GM19438 (cell line): Measurements from ENCODE around the gene CGNL1.

Source experiments
- ATAC-seq: cut with Tn5 transposase; IDR thresholded peaks from one replicate; pipeline ENCODE4 v1.9.1; 2021; ENCODE audit warnings: low read depth; ENCODE audit not compliant: unreplicated experiment

CGNL1 gene, protein sequence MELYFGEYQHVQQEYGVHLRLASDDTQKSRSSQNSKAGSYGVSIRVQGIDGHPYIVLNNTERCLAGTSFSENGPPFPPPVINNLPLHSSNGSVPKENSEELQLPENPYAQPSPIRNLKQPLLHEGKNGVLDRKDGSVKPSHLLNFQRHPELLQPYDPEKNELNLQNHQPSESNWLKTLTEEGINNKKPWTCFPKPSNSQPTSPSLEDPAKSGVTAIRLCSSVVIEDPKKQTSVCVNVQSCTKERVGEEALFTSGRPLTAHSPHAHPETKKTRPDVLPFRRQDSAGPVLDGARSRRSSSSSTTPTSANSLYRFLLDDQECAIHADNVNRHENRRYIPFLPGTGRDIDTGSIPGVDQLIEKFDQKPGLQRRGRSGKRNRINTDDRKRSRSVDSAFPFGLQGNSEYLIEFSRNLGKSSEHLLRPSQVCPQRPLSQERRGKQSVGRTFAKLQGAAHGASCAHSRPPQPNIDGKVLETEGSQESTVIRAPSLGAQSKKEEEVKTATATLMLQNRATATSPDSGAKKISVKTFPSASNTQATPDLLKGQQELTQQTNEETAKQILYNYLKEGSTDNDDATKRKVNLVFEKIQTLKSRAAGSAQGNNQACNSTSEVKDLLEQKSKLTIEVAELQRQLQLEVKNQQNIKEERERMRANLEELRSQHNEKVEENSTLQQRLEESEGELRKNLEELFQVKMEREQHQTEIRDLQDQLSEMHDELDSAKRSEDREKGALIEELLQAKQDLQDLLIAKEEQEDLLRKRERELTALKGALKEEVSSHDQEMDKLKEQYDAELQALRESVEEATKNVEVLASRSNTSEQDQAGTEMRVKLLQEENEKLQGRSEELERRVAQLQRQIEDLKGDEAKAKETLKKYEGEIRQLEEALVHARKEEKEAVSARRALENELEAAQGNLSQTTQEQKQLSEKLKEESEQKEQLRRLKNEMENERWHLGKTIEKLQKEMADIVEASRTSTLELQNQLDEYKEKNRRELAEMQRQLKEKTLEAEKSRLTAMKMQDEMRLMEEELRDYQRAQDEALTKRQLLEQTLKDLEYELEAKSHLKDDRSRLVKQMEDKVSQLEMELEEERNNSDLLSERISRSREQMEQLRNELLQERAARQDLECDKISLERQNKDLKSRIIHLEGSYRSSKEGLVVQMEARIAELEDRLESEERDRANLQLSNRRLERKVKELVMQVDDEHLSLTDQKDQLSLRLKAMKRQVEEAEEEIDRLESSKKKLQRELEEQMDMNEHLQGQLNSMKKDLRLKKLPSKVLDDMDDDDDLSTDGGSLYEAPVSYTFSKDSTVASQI

DNA sequence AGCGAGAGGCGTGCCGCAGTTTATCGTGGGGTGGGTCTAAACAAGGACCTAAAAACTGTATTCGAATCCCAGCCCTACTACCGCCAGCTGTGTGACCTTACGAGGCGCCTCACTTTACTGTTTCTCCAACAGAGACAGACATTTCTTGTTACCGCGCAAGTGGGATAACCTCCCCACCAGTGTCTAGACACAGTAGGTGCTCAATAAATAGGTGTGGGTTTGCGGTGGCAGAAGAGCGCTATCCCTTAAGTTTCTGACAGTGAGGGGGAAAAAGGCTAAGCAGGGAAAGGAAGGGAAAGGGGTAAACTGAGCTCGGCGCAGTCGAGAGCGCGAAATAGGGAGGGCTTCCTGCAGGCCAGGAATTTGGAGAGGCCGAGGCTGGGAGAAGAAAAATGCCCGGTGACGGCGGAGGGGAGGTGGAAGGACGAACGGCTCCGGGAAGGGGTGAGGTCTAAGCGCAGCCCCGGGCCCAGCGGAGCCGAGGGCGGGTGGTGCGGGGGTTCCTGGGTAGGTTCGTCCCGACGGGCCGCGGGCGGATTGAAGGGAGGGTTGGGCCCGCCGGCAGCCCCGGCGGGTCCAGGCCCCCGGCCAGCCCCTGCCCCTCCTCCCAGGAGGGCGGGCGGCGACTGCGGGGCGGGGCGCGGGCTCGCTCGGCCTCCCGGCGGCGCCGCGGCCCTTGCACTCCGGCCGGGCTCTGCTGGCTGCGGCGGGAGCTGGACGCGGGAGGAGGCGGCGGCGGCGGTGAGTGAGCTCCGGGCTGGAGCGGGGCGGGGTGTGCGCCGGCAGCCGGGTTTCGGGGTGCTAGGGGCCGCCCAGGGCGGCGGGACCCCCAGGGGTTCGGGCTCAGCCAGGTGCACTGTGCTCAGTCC lies at the start of gene CGNL1:
TSS of gene CGNL1 (plus strand) at position 679 of the 869 bp plus-strand sequence. CDS start 61,495 bp downstream, outside the sequence.
- no peak for ATAC-seq

DNA sequence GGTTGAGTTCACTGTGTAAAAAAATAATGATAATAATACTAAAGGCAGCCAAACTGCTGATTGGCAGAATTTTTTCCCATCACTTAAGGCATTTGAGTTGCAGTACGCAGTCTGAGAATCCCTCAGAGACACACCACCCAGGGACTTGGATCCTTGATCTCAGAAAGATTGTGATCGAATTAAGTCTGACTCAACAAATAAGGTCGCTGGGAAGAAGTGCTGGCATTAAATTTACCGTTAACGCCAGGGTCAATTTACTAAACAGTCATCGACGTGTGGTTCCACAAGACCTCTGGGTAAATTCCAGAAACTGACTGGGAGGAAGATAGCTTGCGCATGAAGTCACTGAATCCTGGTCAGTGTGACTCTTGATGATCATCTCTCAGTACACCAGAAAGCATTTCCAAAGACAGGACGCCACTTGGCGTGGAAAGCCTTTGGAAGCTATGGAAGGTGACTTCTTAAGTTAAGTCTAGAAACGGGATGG lies 48.3 kb upstream of the CGNL1 start:
- ATAC-seq: no peak

DNA sequence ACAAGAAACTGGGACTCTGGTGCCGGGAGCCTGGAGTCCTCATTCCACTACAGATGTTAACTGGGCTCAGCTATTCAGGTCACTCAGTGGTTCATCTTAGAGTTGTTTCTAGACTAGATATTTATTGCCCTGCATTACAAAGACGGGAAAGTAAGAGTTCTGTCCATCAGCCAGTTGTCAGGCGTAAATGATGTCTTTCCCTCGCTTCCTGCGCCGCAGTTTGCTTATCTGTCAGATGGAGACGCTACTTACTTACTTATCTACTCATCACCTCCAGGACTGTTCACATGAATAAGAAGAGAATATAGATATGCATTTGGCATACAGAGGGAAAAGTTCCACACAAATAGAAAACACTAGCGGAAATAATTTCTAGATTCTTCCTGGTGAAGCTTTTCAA lies 47.8 kb upstream of the CGNL1 start:
- no peak for ATAC-seq

DNA sequence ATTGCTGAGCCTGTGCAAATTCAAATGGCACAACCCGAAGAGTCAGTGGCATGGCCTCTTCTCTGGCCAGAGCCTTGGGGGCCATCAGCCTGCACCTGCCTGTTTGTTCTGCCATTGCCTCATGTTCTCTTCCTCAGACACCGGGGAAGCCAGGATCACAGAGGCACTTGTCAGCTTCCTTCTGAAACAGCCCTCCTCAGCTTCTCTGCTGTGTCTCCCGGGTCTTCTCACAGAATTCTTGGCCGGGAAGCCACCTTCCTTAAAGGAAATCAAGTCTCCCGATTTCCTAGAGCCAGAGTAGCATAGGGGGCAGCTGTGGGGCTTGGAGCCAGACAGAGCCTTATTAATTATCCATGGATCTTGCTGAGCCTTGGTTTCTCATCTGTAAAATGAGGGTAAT lies 47.4 kb upstream of the CGNL1 start:
- no peak for ATAC-seq

DNA sequence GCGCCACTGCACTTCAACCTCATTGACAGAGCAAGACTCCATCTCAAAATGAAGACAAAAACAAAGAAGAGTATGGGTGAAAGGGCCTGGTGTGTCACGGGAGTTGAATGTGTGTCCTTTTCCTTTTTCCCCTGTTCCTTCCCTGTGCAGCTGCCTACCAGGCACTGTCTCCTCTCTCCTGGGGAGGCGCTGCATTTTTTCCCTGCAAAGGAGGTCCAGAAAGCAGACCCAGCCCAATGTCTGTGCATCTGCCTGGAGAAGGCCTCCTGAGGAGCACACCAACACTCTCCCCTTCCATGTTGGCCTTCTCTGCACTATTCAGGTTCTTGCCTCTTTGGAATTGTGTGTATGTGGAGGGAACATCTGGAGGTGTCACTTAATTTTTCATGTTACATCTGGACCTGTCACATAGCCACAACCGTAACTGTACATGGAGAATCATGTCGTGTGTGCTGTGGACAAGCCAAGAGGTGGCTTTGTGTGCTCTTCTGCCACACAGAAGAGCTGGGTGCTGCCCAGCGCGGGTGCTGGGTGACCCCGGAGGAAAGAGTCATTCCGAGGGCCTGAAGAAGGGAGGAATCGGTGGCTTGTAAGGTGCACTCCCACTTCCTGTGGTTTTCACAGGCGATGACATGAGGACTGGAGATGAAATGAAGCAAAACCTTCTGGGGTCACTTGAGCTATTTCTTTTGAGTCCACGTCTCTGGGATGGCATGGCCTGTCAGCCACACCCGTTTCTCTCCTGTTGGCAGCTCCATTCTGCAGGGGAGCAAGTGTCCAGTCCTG lies 46.5 kb upstream of the CGNL1 start:
- ATAC-seq: no peak

DNA sequence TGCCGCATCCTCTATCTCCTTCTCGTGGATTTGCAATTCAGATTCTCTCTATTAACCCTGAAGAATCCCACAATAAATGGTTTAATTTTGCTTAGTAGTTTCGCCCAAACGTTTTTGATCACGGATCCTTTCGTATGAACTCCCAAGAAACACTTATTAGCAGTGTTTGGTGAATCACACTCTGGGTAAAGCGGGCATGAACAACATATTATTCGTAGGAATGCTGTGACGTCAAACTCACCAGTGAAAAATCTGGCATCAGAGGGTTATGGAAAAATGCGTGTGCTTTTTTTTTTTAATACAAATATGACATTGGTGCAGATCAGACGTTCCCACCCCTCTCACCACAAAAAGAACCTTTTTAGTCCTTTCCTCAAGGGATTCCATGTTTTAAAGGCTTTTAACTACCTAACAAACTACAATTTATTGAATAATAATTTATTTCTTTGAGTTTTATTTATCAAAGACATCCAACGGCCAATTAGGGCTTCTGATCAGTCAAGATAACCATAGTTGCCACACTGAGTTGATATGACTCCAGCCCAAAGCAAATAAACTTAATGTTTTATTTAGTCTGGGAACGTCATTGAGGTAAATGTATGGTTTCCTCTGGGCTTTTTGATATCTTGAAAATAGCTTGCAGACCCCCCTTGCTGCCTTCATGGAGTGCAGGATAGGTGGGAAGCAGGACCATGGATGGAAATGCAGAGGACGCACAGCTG lies 45.5 kb upstream of the CGNL1 start:
- ATAC-seq: no peak

DNA sequence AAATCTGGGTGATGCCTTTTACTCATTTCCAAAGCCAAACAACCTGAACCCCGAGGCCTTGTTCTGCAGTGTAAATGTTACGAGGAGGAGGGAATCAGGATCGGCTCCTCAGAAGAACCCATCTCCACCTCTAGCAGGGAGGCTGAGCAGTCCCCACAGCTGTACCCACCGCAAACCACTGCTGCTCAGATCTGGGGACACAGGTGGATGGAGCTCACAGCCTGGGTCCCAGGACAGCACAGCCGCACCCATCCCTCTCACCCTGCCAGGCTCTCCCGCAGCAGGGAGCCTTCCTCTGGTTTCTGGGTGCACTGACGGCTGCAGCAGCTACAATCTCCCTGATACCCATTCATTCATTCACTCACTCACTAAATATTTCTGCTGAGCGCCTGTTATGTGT lies 44.0 kb upstream of the CGNL1 start:
- ATAC-seq: no peak

DNA sequence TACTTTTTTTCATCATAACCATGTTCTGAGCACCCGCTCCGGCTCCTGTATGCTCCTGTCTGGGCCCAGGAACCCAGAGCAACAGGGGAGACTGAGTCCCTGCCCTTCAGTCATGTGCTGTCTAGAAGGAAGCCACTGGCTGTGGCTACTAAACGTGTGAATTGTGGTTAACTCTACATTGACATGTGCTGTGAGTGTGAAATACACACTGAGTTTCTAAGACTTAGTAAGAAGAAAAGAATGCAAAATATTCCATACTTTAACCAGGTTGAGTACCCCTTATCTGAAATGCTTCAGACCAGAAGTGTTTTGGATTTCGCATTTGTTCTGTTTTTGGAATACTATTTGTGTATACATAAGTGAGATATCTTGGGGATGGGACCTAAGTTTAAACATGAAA lies 42.8 kb upstream of the CGNL1 start:
- no peak for ATAC-seq

DNA sequence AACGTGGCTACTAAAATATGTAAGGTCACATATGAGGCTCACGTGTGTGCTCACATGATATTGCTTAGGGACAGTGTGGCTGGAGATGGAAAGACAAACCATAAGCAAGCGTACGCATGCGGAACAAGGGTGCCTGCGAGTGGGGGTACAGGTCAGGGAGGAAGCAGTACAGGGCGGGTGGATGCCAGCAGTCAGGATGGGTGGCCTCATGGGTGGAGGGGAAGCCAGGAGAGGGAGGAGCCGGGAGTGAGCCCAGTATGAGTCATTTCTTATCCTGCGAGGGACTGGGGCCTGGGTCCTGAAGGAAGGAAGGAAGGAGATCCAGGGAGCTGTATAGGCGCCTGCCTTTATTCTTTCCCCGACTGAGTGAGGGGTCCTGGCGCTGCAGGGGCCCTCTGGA lies 42.0 kb upstream of the CGNL1 start:
- no peak for ATAC-seq

DNA sequence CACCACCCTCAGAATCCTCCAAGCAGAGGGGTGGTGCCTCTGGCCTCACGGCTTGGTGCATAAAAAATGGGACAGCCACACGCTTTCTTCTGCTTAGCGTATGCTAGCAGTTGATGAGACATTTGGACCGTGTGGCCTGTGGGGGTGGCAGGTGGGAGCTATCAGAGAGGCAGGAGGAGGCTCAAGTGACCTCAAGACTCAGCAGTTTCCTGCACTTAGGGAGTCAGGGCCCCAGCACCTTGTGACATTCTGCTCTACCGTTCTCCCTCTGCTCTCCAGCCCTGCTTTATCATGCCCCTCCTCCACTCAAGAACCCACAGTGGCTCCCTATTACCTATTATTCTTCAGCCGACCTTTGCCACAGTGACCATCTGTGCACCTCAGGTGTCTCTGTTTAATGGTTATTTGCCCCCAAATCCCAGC lies 41.0 kb upstream of the CGNL1 start:
- no peak for ATAC-seq

DNA sequence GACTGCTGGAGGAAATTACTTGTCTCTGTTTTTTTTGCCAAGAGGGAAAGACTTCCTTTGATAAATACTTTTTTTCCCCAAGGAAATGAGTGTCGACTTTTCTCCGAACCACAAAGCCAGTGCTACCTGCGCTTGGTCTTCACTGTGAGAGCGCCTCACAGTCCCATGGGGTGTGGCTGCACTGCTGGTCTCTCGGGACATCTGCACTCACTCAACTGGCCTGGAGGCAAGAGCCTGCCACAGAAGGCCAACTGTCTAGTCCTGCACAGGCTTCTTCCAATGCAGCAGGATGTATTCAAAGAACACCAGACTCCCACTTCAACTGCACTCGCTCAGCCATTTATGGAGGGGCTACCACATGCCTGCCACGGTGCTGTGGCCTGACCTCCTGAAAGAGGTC lies 40.6 kb upstream of the CGNL1 start:
- ATAC-seq: no peak

DNA sequence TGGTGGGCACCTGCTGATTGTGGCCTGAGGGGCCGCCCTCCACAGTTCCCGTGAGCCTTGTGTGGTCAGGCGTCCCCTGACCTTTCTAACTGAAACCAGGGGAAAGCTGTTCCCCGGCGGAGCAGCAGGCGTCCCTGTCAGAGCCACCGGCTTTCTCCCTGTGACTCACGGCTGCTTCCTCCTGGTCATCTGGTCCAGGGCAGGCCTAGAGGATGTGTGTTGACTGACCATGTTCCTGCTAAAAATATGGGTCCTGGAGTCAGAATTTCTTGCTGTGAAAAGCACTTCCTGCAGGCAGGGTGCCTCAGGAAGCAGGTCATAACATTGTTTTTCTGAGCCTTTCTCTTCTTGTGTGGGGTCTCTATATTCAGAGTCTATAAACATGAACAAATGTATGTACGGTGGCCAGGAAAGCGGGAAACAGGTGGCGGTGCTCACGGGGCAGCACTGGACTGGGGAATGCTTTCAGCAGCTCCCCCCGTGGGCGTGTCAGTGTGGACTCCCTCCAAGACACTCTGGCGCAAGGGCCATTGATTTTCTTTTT lies 38.4 kb upstream of the CGNL1 start:
- no peak for ATAC-seq

DNA sequence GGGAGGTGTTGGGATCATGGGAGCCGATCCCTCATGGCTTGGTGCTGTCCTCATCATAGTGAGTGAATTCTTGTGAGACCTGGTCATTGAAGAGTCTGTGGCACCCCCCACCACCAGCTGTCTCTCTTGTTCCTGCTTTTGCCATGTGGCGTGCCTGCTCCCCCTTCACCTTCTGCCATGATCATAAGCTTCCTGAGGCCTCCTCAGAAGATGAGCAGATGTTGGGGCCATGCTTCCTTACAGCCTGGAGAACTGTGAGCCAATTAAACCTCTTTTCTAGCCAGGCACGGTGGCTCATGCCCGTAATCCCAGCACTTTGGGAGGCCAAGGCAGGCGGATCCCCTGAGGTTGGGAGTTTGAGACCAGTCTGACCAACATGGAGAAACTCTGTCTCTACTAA lies 37.0 kb upstream of the CGNL1 start:
- ATAC-seq: no peak

DNA sequence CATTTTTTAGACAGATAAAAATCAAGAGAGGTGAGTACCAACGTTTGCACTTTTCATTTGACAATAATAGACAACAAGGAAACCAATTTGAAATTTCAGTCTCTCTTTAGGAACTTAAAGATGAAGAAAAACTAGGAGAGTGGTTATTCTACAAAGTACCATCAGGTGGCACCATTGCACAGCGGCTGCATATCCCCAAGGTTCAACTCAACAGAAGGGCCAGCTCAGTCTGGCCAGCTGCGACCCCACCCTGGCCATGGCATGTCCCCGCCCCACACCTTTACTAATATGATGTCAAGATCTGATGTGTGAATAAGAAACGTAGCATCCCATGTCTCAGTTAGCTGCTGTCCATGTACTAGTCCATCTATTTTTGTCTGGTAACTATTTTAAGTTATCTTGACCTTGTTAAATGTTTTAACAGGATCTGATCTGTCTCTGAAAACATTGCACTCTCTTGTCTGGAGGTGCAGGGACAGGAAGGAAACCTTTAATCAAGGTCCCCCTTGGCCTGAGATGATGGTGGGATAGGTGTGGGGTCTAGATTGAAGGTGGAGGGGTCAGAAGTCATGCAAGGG lies 35.5 kb upstream of the CGNL1 start:
- ATAC-seq: no peak

DNA sequence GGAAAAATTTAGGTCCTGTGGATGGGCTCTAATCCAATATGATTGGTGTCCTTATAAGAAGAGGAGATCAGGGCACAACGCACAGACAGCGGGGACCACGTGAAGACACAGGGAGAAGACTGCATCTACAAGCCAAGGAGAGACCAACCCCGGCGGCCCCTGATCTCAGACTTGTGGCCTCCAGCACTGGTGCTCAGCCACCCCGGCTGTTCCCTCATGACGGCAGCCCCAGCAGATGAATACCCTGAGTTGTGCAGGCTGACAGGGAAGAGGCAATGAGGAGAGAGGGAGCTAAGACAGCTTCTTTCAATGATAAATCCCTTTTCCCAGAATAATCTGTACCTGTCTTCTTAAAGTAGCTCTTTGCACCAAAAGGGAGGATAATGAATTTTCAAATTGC lies 33.3 kb upstream of the CGNL1 start:
- no peak for ATAC-seq

DNA sequence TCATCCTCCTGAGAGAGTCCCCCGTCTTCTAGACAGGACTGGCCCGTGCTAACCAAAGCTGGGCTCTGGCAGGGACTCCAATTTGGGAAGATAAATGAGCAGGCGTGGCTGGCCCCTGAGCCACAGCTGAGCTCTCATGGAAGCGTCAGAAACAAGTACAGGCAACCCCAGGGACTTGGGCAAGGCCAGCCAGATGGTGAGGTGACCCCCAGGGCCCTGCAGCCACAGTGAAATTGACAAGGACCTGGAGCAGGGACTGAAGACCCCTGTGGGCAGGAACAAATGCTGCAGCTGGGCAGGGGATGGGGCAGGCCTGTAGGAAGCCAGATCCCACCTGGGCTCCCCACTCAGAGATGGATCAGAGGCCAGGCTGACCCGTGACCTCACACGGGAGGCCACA lies 32.8 kb upstream of the CGNL1 start:
- no peak for ATAC-seq

DNA sequence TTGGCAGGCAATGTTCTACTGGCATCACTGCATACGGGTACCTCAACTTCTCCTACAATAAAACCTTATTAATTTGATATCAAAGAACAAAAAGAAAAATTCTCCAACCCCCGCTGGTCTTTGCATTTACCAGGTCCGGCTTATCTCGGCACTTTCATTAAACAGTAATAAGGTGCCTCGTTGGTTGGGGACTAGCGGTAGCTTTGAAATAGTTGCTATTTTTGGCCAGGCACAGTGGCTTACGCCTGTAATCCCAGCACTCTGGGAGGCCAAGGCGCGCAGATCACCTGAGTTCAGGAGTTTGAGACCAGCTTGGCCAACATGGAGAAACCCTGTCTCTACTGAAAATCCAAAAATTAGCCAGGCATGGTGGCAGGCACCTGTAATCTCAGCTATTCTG lies 32.0 kb upstream of the CGNL1 start:
- ATAC-seq: no peak

DNA sequence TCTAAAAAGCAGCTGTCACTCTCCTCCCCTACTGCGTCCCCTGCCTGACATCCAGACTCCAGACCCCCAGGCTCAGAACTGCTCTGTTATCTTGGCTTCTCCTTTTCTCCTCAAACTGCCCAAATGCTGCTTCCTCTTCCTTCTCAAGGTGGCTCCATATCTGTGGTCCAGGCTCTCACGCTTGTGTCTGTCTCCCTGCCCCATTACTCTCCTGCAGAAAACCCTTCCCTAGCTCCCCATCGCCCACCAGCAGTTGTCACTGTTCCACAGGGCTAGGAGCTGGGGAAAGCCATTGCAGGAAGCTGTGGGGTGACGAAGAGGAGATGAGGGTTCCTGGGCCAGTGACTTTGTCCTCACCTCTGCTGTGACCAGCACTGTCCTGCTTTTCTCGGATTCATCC lies 30.7 kb upstream of the CGNL1 start:
- ATAC-seq: no peak
